Diencephalon (tissue), 1 donor: Measurements from ENCODE around the gene USP51. TPM values are rescaled to one million over a fixed set of nuclear protein-coding genes. Genes with fewer than 3 reads are reported as not detected.

ENCODE experiments used
- small RNA-seq: library from RNA; depleted of rRNA; stranded (forward); fragments of <200 nt; gene quantifications from one replicate; pipeline ENCODE3, GENCODE V24; 2014
- total RNA-seq: library from RNA; depleted of rRNA; stranded (reverse); fragments of >200 nt; gene quantifications from one replicate; pipeline ENCODE4 v1.2.3, GENCODE V29; 2014

USP51 gene
- 8.1 TPM for total RNA-seq

GRCh38 chrX:55489314-55490009 is at the start of gene USP51:
Gene USP51, minus strand, starts transcription at chrX:55489848. Its CDS starts 909 bp downstream, at chrX:55488939.

GRCh38 chrX:55451990-55452832 is 37.4 kb downstream of the USP51 start, which contains the start of gene MAGEH1:
Gene MAGEH1, plus strand, starts transcription at chrX:55452127. Its CDS starts 248 bp downstream, at chrX:55452375.

Small RNAs within 50 kb of the gene (small RNA-seq; reads per million reads assigned to genes)
- gene MIR4536-2: not detected

Other genes starting within 250 kb of the USP51 start
- gene PAGE3, start 224.9 kb downstream of the USP51 start, total RNA-seq: not detected
- gene MAGEH1, start 37.7 kb downstream of the USP51 start, total RNA-seq: 109 TPM
- gene FOXR2, start 133.6 kb upstream of the USP51 start, total RNA-seq: not detected
- gene RRAGB, start 227.9 kb upstream of the USP51 start, total RNA-seq: 107 TPM